ENCODE results near the gene UCP2. TPM values are rescaled to one million over a fixed set of nuclear protein-coding genes. Genes with fewer than 3 reads are reported as not detected.

Gene UCP2
- total RNA-seq, 1 donor from 2014 or later = 23.4 TPM

- no peak overlapping the region for H3K4me3 ChIP-seq
- H3K27ac ChIP-seq (replicated peaks) = no peak overlapping the region
- no peaks in the 10 kb centered on the region for H3K9me3 ChIP-seq (replicated peaks)
- no peak for DNase-seq
- intact Hi-C loops (cut with micrococcal nuclease) = no loop called here
- TF ChIP-seq CTCF (IDR thresholded peaks at IDR 0.05; ENCODE audit: borderline replicate concordance) = no peak
- no peaks in the 10 kb centered on the region for H3K27me3 ChIP-seq (ENCODE audit: low read depth)
- H3K4me1 ChIP-seq = peaks cover 9% of the 10 kb centered on the region
- peaks cover 36% of the 10 kb centered on the region for H3K36me3 ChIP-seq
Measured at GRCh38 chr11:74000307-74001133, 17.9 kb upstream of the UCP2 start.

- Histone ChIP-seq H3K4me1 (peaks cover 3% of the 10 kb centered on the region), H3K4me3 (no peak overlapping the region), H3K9me3 (replicated peaks) (no peaks in the 10 kb centered on the region), H3K36me3 (peaks cover 31% of the 10 kb centered on the region), H3K27me3 (ENCODE audit: low read depth) (no peaks in the 10 kb centered on the region), H3K27ac (replicated peaks) (no peak overlapping the region)
- no peak for TF ChIP-seq CTCF (IDR thresholded peaks at IDR 0.05; ENCODE audit: borderline replicate concordance)
- intact Hi-C loops (cut with micrococcal nuclease) = no loop called here
- DNase-seq = no peak
Measured at GRCh38 chr11:73999581-74000306, 17.1 kb upstream of the UCP2 start.

- H3K27ac ChIP-seq (replicated peaks) = no peak overlapping the region
- DNase-seq = no peak
- peaks cover 28% of the 10 kb centered on the region for H3K36me3 ChIP-seq
- intact Hi-C loops (cut with micrococcal nuclease) = no loop called here
- no peaks in the 10 kb centered on the region for H3K27me3 ChIP-seq (ENCODE audit: low read depth)
- TF ChIP-seq CTCF (IDR thresholded peaks at IDR 0.05; ENCODE audit: borderline replicate concordance) = no peak
- H3K9me3 ChIP-seq (replicated peaks) = no peaks in the 10 kb centered on the region
- H3K4me1 ChIP-seq = no peaks in the 10 kb centered on the region
- H3K4me3 ChIP-seq = no peak overlapping the region
Measured at GRCh38 chr11:73998846-73999575, 16.4 kb upstream of the UCP2 start.

- H3K27ac ChIP-seq (replicated peaks) = no peak overlapping the region
- H3K36me3 ChIP-seq = peaks cover 12% of the 10 kb centered on the region
- no peaks in the 10 kb centered on the region for H3K9me3 ChIP-seq (replicated peaks)
- no peak overlapping the region for H3K4me3 ChIP-seq
- DNase-seq = no peak
- no peaks in the 10 kb centered on the region for H3K27me3 ChIP-seq (ENCODE audit: low read depth)
- no peaks in the 10 kb centered on the region for H3K4me1 ChIP-seq
- intact Hi-C loops (cut with micrococcal nuclease) = no loop called here
- TF ChIP-seq CTCF (IDR thresholded peaks at IDR 0.05; ENCODE audit: borderline replicate concordance) = no peak
Measured at GRCh38 chr11:73997120-73997770, 14.6 kb upstream of the UCP2 start.

- Histone ChIP-seq H3K4me3 (no peak overlapping the region), H3K4me1 (no peaks in the 10 kb centered on the region), H3K9me3 (replicated peaks) (no peaks in the 10 kb centered on the region), H3K27me3 (ENCODE audit: low read depth) (no peaks in the 10 kb centered on the region), H3K27ac (replicated peaks) (no peak overlapping the region), H3K36me3 (peaks cover 9% of the 10 kb centered on the region)
- intact Hi-C loops (cut with micrococcal nuclease) = no loop called here
- DNase-seq = no peak
- no peak for TF ChIP-seq CTCF (IDR thresholded peaks at IDR 0.05; ENCODE audit: borderline replicate concordance)
Measured at GRCh38 chr11:73996161-73996747, 13.6 kb upstream of the UCP2 start.
